HPDE6-E6E7 (cell line): ENCODE data around the gene NAE1.

Experiments used
- DNase-seq: peaks from one replicate; pipeline ENCODE4 v3.0.0; 2011; ENCODE audit warnings: missing footprints; ENCODE audit errors: extremely low spot score

Gene NAE1

GRCh38 chr16:66850115-66850815 is 19.5 kb upstream of the NAE1 start:
- DNase-seq = no peak

DNA sequence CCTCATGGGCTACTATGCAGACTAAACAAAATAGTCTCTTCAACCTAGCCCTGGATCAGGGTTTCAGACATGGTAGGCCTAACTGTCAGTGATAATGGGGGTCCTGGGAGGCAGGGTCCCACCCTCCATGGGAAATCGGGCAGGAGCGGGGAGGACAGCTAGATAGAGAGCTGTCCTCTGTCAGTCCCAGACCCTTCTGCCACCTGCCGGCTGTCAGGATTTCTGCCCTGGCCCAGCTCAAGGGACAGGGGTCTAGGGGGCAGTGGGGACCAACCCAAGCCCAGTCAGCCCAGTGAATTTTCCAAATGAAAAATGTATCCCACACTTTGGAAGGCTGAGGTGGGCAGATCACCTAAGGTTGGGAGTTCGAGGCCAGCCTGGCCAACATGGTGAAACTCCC is 18.8 kb upstream of the NAE1 start:
- DNase-seq = no peak

DNA sequence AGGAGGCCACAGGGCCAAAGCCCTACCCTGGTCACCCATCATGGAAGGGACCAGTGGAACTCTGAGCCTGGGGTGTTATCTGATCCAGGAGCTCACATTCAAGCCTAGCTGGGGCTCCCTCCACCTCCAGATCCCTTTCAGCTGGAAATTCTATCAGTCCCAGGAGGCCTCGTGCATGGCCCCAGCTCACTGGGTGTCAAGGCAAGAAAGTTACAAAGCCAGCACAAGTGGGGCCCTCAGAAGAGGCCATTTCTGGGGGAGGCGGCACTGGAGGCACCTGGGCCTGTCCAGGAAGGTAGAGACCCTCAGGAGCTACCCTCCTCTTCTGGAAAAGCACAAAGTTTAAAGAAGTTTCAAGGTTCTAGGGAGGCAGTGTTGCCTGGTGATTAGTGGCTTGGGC is 18.2 kb upstream of the NAE1 start:
- no peak for DNase-seq

GRCh38 chr16:66848172-66848571 is 17.4 kb upstream of the NAE1 start:
- no peak for DNase-seq

DNA sequence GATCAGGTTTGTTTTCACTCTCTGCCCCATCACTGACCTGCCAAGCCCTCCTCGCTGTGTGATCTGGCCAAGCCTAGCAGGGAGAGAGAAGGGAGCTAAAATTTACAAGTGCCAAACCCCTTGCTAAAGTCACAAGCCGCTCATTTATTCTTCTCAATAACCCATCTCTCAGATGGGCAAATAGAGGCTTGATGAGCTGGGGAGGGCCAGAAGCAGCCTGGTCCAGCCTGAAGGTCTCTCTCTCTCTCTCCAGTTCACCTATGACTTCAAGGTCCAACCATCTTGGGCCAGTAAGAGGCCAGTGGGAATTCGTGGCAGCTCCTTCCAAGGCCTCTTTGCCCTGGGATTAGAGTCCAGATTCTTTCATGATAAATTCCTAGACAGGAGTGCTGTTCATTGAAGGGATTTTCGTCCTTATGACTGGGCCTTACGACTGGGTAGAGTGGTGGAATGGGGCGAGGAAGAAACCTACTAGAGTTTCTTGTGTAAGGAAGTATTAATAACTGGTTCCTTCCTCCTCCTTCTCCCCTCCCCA is 16.8 kb upstream of the NAE1 start:
- no peak for DNase-seq

- DNase-seq = no peak
These were observed 16.1 kb upstream of the NAE1 start for GRCh38 chr16:66846831-66847230.

- no peak for DNase-seq
These were observed 15.5 kb upstream of the NAE1 start for GRCh38 chr16:66846266-66846665.

- no peak for DNase-seq
These were observed 15.0 kb upstream of the NAE1 start for GRCh38 chr16:66845791-66846221.

DNA sequence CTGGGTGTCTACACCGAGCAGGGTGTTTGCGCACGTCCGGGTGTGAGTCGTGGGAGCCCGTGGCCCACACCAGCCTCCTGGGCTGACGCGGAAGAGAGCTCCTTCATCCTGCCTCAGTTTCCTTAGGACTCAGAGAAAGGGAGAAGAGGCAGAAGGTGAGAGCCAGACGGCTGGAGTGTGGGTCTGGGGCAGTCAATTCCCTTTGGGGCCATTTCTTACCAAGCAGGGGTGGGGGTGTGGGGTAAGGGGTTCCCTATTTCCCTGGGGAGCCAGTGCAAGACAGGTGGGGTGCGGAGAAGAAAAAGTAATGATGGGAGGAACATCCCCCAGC is 14.3 kb upstream of the NAE1 start:
- DNase-seq = no peak

- DNase-seq = no peak
These were observed 13.7 kb upstream of the NAE1 start, which contains the start of gene CA7 for GRCh38 chr16:66844342-66845079. Gene CA7 (plus strand): TSS chr16:66844414. CDS start chr16:66844488, 74 bp downstream.

DNA sequence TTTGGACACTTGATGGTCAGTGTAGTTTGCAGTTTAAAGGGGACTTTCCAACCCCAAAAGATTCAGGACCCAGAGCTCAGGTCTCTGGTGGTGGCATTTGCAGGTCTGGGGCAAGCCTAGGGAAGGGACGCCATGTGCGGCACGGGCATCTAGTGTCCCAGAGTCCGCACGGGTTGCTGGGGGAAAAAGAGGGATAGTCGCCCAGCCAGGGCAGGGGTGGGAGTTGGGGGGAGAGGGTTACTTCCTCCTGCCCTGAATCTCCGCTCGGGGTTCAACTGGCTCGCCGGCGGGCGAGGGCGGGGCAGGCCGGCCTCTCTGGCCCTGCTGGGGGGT is 13.2 kb upstream of the NAE1 start:
- DNase-seq = no peak

GRCh38 chr16:66843191-66843590 is 12.4 kb upstream of the NAE1 start:
- no peak for DNase-seq

GRCh38 chr16:66842765-66843164 is 12.0 kb upstream of the NAE1 start:
- no peak for DNase-seq

DNA sequence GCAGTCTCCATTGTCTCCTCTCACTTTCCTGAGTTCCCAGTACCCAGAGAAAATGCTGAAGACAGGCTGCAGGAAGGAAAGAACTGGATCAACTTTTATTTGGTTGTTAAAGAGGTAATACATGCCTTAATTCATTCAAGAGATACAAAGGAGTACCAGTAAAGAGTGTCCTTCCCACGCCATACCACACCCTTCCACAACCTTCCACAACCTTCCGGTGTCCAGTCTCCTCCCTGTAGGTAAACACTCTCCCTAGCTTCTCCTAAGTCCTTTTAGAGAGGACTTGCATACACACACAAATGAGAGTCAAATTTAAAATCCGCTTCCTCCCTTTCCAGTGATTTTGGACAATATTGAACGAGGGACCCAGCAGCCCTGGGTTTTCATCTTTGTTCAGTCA is 10.6 kb upstream of the NAE1 start:
- DNase-seq = no peak

GRCh38 chr16:66840883-66841282 is 10.1 kb upstream of the NAE1 start:
- no peak for DNase-seq

- DNase-seq = no peak
These were observed 4.0 kb upstream of the NAE1 start for GRCh38 chr16:66834746-66835145.

DNA sequence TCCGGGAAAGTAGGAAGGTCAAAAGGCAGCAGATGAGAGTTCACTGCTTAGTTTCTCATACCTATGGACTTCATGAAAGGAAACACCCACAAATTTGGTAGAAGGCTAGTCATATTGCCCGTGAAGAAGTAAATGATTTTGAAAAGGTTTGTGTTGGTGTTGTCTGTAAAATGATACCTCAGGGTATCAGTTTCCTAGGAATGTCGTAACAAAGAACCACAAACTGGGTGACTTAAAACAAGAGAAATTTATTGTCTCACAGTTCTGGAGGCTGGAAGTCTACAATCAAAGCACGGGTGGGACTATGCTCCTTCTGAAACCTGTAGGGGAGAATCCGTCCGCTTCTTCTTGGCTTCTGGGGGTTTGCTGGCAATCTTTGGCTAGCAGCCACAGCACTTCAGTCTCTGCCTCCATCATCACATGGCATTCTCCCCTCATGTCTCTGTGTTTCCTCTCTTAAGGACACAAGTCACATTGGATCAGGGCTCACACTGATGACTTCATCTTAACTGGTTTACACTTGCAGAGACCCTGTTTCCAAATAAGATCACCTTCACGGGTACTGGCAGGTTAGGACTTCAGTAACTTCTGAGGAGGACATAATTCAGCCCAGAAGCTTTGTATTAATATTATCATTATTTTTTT is 2.0 kb upstream of the NAE1 start:
- no peak for DNase-seq

- DNase-seq = no peak
These were observed 1.4 kb upstream of the NAE1 start for GRCh38 chr16:66832190-66832589.

DNA sequence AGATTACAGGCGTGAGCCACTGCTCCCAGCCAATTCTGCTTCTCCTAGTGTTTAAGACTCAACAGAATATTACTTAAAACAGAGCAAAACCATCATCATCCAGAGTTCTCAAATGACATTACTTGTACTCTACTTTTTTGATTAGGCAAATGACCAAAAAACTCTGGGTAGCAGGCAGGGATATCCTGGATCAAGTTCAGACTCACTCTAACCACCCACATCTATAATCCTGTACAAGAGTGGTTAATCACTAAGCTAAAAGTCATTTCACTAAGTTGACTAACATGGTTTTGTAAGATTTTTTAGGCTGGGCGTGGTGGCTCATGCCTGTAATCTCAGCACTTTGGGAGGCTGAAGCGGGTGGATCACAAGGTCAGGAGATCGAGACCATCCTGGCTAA is 6.8 kb downstream of the NAE1 start:
- no peak for DNase-seq

- no peak for DNase-seq
These were observed 16.0 kb downstream of the NAE1 start for GRCh38 chr16:66814734-66815133.

DNA sequence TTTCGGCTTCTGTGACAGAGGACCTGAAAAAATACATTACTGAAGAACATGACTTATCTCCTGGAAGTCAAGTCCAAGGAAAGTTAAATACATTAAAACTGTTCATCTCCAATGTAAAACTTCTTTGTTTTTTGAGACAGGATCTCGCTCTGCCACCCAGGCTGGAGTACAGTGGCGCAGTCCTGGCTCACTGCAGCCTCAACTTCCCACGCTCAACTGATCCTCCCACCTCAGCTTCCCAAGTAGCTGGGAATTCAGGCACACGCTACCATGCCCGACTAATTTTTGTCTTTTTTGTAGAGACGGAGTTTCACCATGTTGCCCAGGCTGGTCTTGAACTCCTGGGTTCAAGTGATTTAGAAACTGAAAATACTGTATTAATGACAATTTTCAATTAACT is 19.7 kb downstream of the NAE1 start:
- DNase-seq = no peak

- DNase-seq = peak; percentile 38
These were observed 20.4 kb downstream of the NAE1 start for GRCh38 chr16:66810391-66810790.

DNA sequence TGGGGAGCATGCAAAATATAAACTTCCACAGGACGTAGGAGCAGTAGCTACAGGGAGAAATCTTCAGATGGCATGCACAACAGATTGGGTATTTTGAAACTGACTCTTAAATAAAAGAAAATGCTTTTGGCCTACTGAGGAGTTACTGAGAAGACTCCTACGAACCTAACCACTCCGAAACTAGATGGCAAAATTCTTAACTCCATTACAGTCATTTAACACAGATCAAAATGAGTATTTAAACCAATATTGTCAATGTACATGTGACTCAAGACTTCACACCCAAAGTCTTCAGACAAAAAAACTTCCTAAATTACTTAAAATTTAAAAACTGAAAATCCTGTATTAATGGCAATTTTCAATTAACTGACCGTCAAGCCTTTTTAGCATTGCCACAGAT is 21.0 kb downstream of the NAE1 start:
- DNase-seq = no peak
